GM18909 (cell line): ENCODE measurements around the gene RANBP3.

Experiments used
- ATAC-seq: cut with Tn5 transposase; IDR thresholded peaks from one replicate; pipeline ENCODE4 v1.9.1; 2021; ENCODE audit warnings: mild to moderate bottlenecking; ENCODE audit not compliant: unreplicated experiment, poor library complexity

RANBP3 gene

GRCh38 chr19:5954293-5954692 is 23.6 kb downstream of the RANBP3 start:
- no peak for ATAC-seq

GRCh38 chr19:5953680-5954213 is 24.2 kb downstream of the RANBP3 start:
- ATAC-seq: no peak

GRCh38 chr19:5953030-5953589 is 24.8 kb downstream of the RANBP3 start:
- ATAC-seq: no peak

- ATAC-seq: no peak
Observed at GRCh38 chr19:5952193-5953029, 25.5 kb downstream of the RANBP3 start.

- ATAC-seq: no peak
Observed at GRCh38 chr19:5951338-5951861, 26.5 kb downstream of the RANBP3 start.

- no peak for ATAC-seq
Observed at GRCh38 chr19:5950741-5951140, 27.2 kb downstream of the RANBP3 start.

GRCh38 chr19:5949792-5950305 is 28.1 kb downstream of the RANBP3 start:
- ATAC-seq: no peak

- no peak for ATAC-seq
Observed at GRCh38 chr19:5948752-5949564, 29.0 kb downstream of the RANBP3 start.

GRCh38 chr19:5947435-5947834 is 30.5 kb downstream of the RANBP3 start:
- ATAC-seq: no peak

GRCh38 chr19:5943623-5944022 is 34.3 kb downstream of the RANBP3 start:
- ATAC-seq: no peak

- ATAC-seq: no peak
Observed at GRCh38 chr19:5943045-5943444, 34.9 kb downstream of the RANBP3 start.

GRCh38 chr19:5941673-5942072 is 36.3 kb downstream of the RANBP3 start:
- ATAC-seq: no peak

- no peak for ATAC-seq
Observed at GRCh38 chr19:5940260-5941208, 37.4 kb downstream of the RANBP3 start.

GRCh38 chr19:5937550-5937949 is 40.4 kb downstream of the RANBP3 start:
- no peak for ATAC-seq

- ATAC-seq: no peak
Observed at GRCh38 chr19:5936292-5936592, 41.7 kb downstream of the RANBP3 start.

GRCh38 chr19:5935473-5936291 is 42.3 kb downstream of the RANBP3 start:
- no peak for ATAC-seq

GRCh38 chr19:5934774-5935472 is 43.0 kb downstream of the RANBP3 start:
- no peak for ATAC-seq

- no peak for ATAC-seq
Observed at GRCh38 chr19:5934069-5934401, 43.9 kb downstream of the RANBP3 start.
